ENCODE measurements around the gene TMEM200A.

Gene TMEM200A

GRCh38 chr6:130425537-130425936 lies 59.7 kb downstream of the TMEM200A start:
- DNase-seq (ENCODE audit: low read depth) = no peak

DNA sequence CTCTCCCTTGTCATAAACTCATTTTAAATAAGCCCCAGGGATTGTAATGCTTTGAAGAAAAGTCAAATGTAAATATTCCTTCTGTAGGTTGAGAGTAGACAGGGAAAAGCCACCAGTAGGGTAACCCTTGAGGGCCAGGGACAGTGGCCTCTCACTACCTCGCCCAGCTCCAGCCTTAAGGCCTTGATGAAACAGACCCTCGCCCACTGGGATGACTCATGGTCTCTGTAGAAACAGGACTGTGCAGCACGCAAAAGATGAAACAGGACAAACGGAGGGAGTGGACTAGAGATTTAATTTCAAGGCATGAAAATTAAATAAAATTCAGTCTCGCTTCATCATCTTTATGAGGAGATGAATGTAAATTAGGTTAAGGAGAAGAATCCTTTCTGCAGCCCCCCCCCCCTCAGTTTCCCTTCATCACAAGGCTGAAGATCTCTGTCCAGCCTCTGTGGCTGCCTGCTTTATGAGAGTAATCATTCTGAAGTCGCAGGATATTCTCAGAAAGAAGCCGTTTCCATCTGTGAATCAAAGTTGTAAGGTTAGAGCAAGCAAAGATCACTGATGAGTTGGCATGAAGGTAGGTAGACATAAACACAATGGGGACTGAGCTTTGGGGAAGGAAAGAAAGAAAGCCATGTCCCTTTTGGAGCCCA lies 60.4 kb downstream of the TMEM200A start:
- no peak for DNase-seq (ENCODE audit: low read depth)

GRCh38 chr6:130431346-130431852 lies 65.6 kb downstream of the TMEM200A start:
- no peak for DNase-seq (ENCODE audit: low read depth)

GRCh38 chr6:130432838-130433237 lies 67.0 kb downstream of the TMEM200A start:
- DNase-seq (ENCODE audit: low read depth) = no peak

- no peak for DNase-seq (ENCODE audit: low read depth)
These were observed 68.5 kb downstream of the TMEM200A start for GRCh38 chr6:130434174-130434873.

DNA sequence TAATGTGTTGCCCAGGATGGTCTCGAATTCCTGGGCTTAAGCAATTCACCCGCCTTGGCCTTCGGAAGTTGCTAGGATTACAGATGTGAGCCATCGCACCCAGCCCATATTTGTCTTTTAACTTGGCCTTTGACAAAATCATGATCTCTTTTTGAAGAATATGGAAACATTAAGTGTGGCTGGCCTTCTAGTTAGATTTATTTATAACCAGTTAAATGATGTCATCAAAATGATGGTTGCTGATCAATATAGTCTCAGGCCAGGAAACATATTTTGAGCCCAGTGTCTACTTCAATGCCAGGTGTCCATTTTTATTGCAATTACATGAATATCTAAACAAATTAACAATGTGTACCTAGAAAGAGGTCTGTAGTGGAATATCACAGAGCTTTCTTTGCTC lies 69.4 kb downstream of the TMEM200A start:
- no peak for DNase-seq (ENCODE audit: low read depth)

- no peak for DNase-seq (ENCODE audit: low read depth)
These were observed 72.1 kb downstream of the TMEM200A start for GRCh38 chr6:130437961-130438360.

DNA sequence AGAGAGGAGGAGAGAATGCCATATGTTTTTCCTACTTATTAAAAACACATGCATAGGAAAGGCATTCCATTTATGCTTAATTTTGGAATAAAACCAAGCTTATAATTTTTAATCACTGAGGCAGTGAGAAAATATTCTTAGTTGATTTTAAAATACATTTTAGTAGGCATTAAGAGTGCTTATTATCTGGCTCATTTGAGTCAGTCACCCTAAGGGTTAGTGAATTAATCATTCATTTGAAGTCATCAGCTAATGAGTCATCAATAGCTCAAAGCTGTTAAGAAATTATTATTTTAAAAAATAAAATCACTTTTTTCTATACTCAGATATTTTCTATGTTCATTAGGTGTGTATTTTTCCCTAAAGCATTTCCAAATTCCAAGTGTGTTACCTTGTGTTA lies 81.6 kb downstream of the TMEM200A start:
- DNase-seq (ENCODE audit: low read depth) = no peak

GRCh38 chr6:130452336-130452735 lies 86.5 kb downstream of the TMEM200A start:
- no peak for DNase-seq (ENCODE audit: low read depth)

DNA sequence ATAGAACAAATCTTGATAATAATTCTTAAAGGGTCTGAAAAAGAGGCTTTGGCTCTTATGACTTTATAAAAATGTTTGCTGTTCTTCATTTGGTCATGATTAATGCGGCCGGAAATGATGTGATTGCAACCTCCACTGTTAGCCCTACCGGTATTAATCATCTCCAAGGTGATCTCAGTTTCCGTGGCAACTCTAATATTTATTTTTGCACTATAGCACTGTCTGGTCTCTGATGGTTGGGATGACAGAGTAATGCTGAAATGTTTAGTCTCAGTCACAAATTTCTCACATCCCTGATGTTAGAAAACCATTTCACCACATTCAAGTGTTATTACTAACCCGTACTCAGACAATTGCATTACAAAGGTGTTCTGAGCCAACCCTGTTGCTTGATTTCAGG lies 87.4 kb downstream of the TMEM200A start:
- DNase-seq (ENCODE audit: low read depth) = no peak

- DNase-seq (ENCODE audit: low read depth) = no peak
These were observed 91.8 kb downstream of the TMEM200A start for GRCh38 chr6:130457605-130458004.

GRCh38 chr6:130459316-130459715 lies 93.5 kb downstream of the TMEM200A start:
- no peak for DNase-seq (ENCODE audit: low read depth)

- DNase-seq (ENCODE audit: low read depth) = no peak
These were observed 95.1 kb downstream of the TMEM200A start for GRCh38 chr6:130460934-130461333.

- no peak for DNase-seq (ENCODE audit: low read depth)
These were observed 100.4 kb downstream of the TMEM200A start for GRCh38 chr6:130466052-130466747.

DNA sequence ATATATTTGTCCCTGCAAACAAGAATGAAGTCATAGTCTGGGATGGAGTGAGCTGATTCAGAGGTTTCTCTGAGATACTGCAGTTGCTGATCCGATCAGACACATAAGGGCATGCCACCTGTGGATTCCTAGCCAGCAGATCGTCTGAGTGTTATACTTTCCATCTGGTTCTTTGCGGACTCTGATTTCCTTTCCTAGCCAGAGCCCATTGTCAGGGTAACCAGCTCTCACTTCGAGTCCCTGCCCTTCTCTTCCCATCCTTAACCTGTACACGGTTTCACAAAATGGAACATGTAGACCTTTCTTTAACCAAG lies 100.9 kb downstream of the TMEM200A start:
- DNase-seq (ENCODE audit: low read depth) = no peak

DNA sequence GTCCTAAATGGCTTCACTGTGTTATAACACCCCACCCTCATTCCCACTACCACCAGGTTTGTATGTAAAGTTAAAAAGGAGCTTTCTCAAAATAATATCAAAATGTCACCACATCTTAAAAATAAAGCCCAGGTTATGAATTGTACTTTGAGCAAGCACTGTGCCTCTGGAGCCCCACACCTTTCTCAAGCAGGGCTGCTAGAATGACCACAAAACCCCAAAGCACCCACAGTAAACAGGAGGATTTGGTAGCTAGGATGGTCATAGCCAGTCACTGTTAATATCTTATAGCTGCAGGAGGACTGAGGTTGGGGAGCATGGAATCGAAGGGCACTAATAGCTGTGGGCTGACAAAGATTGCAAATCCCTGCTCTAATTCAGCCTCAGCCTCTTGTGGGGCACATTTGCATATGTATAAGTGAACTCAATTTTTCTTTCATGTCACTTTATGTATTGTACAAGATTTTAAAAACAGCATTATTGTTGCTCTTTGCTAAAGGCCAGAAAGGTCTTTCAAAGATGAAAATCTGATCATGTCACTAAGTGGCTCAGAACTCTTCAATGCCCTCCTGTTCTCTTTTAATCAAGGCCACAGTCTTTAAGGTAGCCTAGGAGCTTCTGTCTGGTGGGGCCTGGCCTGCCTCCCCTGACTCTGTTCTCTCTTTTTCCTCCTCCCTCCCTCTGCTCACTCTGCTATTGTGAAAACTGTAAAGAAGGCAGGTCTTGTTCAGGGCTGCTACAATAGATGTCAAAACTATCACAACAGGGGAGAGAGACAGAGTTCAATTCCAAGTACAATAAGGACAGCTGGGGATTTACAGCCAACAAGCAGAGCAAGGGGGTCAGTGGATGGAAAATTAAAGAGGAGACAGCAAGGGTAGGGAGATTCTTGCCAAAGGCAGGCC lies 101.6 kb downstream of the TMEM200A start:
- no peak for DNase-seq (ENCODE audit: low read depth)

GRCh38 chr6:130470766-130471165 lies 104.9 kb downstream of the TMEM200A start:
- DNase-seq (ENCODE audit: low read depth) = no peak

GRCh38 chr6:130473886-130474285 lies 108.1 kb downstream of the TMEM200A start:
- peak; percentile 57 for DNase-seq (ENCODE audit: low read depth)

DNA sequence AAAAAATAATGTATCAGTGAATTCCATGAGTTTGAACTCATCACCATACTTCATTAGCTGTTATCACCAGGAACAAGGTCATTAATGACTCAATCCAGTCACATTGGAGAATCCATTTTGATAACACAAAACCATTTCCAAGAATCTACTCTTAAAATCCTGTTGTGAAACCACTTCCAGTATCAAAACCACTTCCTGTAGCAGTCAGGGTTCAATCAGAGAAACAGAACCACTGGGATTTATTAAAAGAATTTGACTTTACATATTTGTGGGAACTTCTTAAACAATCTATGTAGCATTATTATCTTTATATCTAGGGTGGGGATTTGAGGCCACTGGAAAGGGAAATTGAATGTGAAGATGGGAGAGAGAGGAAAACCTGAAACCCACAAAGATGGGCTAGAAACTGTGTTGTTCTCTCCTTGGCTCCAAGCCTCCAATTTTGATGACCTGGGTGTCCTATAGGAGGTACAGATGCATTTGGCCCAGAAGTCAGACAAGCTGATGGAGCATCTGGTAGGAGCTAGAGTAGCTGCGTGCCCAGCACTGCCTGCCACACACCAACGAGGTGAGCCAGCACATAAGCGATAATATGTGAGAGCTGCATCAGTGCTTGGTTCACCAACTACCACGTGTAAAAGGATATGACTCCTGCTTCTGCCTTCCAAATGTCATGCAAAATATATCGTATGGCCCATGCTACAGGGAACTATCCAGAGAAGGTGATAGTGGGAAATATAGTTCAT lies 117.0 kb downstream of the TMEM200A start:
- peak; percentile 40 for DNase-seq (ENCODE audit: low read depth)

DNA sequence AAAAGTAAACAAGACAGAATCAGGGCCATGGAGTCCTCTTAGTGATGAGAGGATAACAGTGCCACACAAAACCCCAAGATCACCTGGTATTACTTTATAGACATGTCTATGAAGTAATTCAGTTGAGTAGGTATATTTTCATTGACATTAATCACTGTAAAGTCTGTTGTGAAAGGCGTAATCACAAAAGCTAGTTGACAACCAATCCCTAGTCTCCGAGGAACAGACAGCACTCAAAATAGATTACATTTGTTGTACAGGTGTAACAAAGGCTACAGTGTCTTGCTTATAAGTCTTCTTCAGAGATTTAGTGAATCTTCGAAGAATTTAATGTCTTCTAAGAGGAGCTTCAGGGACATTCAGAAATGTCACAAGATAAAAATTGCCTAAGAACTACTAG lies 120.1 kb downstream of the TMEM200A start:
- no peak for DNase-seq (ENCODE audit: low read depth)

DNA sequence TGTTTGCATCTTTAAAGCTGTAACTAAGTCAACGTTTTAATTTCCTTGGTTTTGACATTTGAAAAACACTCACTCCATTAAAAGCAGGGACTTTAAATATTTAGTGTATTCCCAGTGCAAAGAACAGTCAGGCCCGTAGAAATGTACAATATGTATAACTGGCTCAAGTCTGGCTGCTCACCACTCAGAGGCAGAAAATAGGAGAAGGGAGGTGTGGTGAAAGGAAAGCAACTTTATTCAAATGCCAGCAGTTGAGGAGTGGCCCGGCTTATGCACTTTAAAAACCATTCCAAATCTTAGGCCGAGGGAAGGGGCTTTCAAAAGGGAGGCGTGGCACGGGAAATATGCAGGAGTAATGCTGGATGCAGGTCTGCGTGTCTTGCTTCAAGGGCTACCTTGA lies 120.6 kb downstream of the TMEM200A start:
- no peak for DNase-seq (ENCODE audit: low read depth)
